Measurements from ENCODE around the gene CBL.

DNA sequence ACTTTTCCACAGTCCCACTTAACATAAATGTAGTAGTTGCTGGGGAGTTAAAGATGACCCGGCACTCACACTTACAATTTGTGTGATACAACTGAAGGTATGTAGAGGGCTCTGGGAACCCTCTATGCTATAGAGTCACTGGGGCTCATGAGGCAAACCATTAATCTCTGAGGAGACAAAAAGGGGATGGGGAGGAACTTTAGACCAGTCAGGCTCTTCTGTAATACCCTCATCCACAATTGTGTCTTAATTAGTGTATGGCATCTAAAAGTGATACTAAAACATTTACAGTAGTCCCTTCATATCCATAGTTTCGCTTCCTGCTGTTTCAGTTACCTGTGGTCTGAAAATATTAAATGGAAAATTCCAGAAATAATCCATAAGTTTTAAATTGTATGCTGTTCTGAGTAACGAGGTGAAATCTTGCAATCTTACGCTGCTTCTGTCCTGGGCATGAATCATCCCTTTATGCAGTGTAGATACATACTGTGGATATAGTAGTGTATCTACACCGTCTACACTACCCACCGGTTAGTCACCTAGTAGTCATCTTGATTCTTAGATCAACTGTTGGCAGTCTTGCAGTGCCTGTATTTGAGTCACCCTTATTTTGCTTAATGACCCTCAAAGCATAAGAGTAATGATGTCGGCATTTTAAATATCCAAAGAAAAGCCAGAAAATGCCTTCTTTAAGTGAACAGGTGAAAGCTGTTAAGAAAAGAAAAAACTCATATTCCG, 12.2 kb downstream of the CBL start:
- TF ChIP-seq, protein P1, sequence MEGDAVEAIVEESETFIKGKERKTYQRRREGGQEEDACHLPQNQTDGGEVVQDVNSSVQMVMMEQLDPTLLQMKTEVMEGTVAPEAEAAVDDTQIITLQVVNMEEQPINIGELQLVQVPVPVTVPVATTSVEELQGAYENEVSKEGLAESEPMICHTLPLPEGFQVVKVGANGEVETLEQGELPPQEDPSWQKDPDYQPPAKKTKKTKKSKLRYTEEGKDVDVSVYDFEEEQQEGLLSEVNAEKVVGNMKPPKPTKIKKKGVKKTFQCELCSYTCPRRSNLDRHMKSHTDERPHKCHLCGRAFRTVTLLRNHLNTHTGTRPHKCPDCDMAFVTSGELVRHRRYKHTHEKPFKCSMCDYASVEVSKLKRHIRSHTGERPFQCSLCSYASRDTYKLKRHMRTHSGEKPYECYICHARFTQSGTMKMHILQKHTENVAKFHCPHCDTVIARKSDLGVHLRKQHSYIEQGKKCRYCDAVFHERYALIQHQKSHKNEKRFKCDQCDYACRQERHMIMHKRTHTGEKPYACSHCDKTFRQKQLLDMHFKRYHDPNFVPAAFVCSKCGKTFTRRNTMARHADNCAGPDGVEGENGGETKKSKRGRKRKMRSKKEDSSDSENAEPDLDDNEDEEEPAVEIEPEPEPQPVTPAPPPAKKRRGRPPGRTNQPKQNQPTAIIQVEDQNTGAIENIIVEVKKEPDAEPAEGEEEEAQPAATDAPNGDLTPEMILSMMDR (conservative IDR thresholded peaks at IDR 0.05), result no peak
- no peak for TF ChIP-seq ZFX (IDR thresholded peaks at IDR 0.05)
